Pancreas (tissue), 10 donors: Measurements from ENCODE around the gene MAPKAP1. TPM values are rescaled to one million over a fixed set of nuclear protein-coding genes. Genes with fewer than 3 reads are reported as not detected.

Experiments used
- ATAC-seq, 4 donors: fragments of 200-7000 bp; cut with Tn5 transposase; one replicate each; pipeline versions ENCODE4 v1.8.0 to v1.9.1; 2020; ENCODE audit warnings: mild to moderate bottlenecking in 4 of 4, moderate library complexity in 4 of 4
- DNase-seq, 6 donors: peaks; one replicate each; pipeline ENCODE4 v3.0.0-alpha.2; 2020
- FAIRE-seq: peaks from 2 replicates; lab custom pipeline; 2012; peaks lifted over from hg19 to GRCh38; lab: Jason Lieb, UNC
- H3K27ac ChIP-seq, 4 donors: fragments of 200-600 bp; sonication (generic); 1 replicate in 3 of 4; 2 replicates in 1 of 4; pipeline versions ENCODE4 v1.5.0 to v1.8.0; 2020
- H3K27me3 ChIP-seq, 4 donors: fragments of 200-600 bp; one replicate each; pipeline ENCODE4 v1.8.0; 2021
- H3K36me3 ChIP-seq, 3 donors: fragments of 200-600 bp; sonication (generic) in 1 of 3; one replicate each; pipeline versions ENCODE4 v1.5.0 to v1.8.0; 2020 to 2021
- H3K4me1 ChIP-seq, 3 donors: fragments of 200-600 bp; one replicate each; pipeline ENCODE4 v1.8.0; 2021
- H3K4me3 ChIP-seq, 4 donors: fragments of 200-600 bp; sonication (generic) in 2 of 4; one replicate each; pipeline versions ENCODE4 v1.5.0 to v1.8.0; 2020 to 2021
- H3K9me3 ChIP-seq, 4 donors: fragments of 200-600 bp; one replicate each; pipeline ENCODE4 v1.8.0; 2021
- WGBS, 2 donors: extraction: QIAGEN DNeasy Blood & Tissue Kit; methylation state at CpG; one replicate each; pipeline ENCODE4 v1.1.7; 2013; 5-methylcytosine and 5-hydroxymethylcytosine counted together
- intact Hi-C, 3 donors: fragments of 100-400 bp; cut with DNase I; formaldehyde crosslinking; loops; one replicate each; pipeline versions ENCODE4 v1.11.1 to v1.14.2; 2022
- polyA plus RNA-seq, 2 donors: library from polyadenylated mRNA; stranded (reverse); fragments of 200-250 nt; gene quantifications; one replicate each; pipeline ENCODE4 v1.2.3, GENCODE V29; 2013
- total RNA-seq, 6 donors: library from RNA; stranded (reverse); fragmentation: NEBNext Ultra II Directional in 4 of 6; extraction: Animal tissue kit (Norgen Biotek cat#: 25700) in 4 of 6; gene quantifications; one replicate each; pipeline versions ENCODE4 v1.2.1 to v1.2.4, GENCODE V29; 2021 to 2023
- TF ChIP-seq, protein P1 (sequence below), 4 donors: fragments of 200-600 bp; sonication (generic) in 3 of 4; IDR thresholded peaks; one replicate each; pipeline versions ENCODE4 v1.5.0 to v1.8.0; 2021; ENCODE audit warnings: antibody characterized with exemption in 4 of 4
- donor health status: healthy with polysubstance abuse.
- donor health status: DM: no; HTN: no; CAD: no; lungs with moderate emphysema.
- donor health status: DM: no; HTN: no; CAD: no.
- donor health status: control.
- donor health status: control.
- donor health status: Bipolar disorder and iron deficiency.
- donor health status: DM: yes; HTN: yes; CAD: no.
- donor health status: DM: no; HTN: no; CAD: no.
- donor health status: DM: no; HTN: no; CAD: no.
- donor health status: DM: yes; HTN: yes; CAD: no.

MAPKAP1 gene
- total and polyA plus RNA-seq, 8 donors: 18.7 to 42.0 (median 30.4) TPM

DNA sequence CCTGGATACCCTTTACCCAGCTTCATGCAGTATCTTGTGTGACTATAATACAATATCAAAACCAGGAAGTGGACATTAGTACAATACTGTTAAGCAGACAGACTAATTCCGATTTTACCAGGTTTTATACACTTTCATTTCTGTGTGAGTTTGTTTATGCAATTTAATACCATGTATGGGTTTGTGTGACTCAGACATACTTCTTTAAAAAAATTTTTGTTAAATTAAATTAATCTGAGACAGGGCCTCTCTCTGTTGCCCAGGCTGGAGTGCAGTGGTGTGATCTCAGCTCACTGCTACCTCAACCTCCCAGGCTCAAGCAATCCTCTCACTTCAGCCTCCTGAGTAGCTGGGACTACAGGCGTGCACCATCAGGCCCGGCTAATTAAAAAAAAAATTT is 288.6 kb downstream of the MAPKAP1 start:
- intact Hi-C loops: no loop called here
- no peak for FAIRE-seq
- Histone ChIP-seq H3K9me3 (no peaks in the 10 kb centered on the region), H3K36me3 (no peaks in the 10 kb centered on the region), H3K4me3 (no peak overlapping the region), H3K4me1 (no peaks in the 10 kb centered on the region), H3K27ac (no peak overlapping the region), H3K27me3 (no peaks in the 10 kb centered on the region)
- no peak for ATAC-seq
- TF ChIP-seq, protein P1, sequence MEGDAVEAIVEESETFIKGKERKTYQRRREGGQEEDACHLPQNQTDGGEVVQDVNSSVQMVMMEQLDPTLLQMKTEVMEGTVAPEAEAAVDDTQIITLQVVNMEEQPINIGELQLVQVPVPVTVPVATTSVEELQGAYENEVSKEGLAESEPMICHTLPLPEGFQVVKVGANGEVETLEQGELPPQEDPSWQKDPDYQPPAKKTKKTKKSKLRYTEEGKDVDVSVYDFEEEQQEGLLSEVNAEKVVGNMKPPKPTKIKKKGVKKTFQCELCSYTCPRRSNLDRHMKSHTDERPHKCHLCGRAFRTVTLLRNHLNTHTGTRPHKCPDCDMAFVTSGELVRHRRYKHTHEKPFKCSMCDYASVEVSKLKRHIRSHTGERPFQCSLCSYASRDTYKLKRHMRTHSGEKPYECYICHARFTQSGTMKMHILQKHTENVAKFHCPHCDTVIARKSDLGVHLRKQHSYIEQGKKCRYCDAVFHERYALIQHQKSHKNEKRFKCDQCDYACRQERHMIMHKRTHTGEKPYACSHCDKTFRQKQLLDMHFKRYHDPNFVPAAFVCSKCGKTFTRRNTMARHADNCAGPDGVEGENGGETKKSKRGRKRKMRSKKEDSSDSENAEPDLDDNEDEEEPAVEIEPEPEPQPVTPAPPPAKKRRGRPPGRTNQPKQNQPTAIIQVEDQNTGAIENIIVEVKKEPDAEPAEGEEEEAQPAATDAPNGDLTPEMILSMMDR (IDR thresholded peaks at IDR 0.05): no peak
- WGBS, 2 donors: 73 to 88% methylated on average over 3 of the region's 3 CpGs
- no peak for DNase-seq

DNA sequence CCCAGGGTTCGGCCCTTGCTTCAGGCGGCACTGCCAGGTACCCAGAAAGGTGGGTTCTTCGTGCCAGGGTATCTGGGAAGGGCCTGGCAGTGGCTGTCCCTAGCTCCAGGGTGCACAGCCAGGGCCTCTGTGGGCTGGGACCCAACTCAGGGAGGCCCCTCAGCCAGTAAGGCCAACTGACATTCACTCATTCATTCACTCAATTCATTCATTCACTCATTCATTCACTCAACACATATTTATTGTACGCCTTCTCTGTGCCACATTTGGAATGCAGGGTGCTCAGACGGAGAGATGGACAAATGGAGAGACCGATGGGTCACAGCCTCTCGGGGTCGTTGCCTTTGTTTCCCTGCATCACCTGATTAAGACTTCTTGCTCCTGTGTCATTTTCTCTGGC is 290.5 kb downstream of the MAPKAP1 start:
- DNase-seq: no peak
- TF ChIP-seq, protein P1 (IDR thresholded peaks at IDR 0.05): no peak
- Histone ChIP-seq H3K4me3 (no peak overlapping the region), H3K4me1 (no peaks in the 10 kb centered on the region), H3K36me3 (no peaks in the 10 kb centered on the region), H3K27me3 (no peaks in the 10 kb centered on the region), H3K27ac (no peak overlapping the region), H3K9me3 (no peaks in the 10 kb centered on the region)
- intact Hi-C loops: no loop called here
- 87 to 91% methylated on average over 8 of the region's 8 CpGs for WGBS, 2 donors
- FAIRE-seq: no peak
- no peak for ATAC-seq

DNA sequence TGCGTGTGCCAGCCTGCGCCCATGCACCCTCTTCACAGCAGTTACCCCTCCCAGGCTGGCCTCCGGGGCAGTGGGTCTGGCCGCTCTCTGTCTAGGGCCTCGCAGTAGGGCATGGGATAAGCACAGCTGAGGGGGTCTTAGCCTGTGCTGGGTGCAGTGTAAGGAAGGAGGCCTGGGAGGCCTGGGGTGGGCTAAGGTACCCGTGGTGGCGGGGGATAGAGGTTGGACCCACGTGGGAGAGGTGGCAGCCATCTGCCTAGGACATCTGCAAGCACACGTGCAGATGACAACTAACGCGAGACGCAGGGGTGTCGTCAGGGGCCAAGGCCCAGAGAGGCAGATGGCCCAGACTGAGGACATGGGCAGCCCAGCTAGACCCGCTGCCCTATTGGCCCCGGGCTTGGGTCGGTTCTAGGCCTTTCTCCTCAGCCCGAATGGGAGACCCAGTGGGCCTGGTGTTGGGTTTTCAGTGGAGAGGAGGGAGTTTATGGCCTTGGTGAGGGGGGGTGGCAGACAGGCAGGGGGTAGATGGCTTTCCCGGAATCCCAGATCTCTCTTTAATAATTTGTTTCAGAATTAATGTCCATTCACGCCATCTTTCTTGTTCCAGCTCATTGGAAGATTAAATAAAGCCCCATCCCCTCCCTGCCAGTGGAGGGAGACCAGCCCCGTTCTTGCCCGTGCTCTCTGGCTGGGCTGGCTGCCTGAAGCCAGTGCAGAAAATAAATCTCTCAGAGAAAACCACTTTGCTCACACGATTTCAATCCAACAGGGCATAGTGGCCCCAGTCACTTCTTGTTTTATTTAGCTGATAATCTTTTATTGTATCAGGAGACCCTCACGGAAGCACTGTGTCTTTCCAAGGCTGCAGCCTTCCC is 291.2 kb downstream of the MAPKAP1 start:
- Histone ChIP-seq H3K4me1 (no peaks in the 10 kb centered on the region), H3K9me3 (no peaks in the 10 kb centered on the region), H3K4me3 (no peak overlapping the region), H3K27me3 (no peaks in the 10 kb centered on the region), H3K36me3 (no peaks in the 10 kb centered on the region), H3K27ac (no peak overlapping the region)
- intact Hi-C loops: no loop called here
- TF ChIP-seq, protein P1 (IDR thresholded peaks at IDR 0.05): no peak
- ATAC-seq (no peak), FAIRE-seq (no peak), DNase-seq (peak in 1 of 6 donors; percentile 51)
- WGBS, 2 donors: 88 to 91% methylated on average over 23 of the region's 23 CpGs

DNA sequence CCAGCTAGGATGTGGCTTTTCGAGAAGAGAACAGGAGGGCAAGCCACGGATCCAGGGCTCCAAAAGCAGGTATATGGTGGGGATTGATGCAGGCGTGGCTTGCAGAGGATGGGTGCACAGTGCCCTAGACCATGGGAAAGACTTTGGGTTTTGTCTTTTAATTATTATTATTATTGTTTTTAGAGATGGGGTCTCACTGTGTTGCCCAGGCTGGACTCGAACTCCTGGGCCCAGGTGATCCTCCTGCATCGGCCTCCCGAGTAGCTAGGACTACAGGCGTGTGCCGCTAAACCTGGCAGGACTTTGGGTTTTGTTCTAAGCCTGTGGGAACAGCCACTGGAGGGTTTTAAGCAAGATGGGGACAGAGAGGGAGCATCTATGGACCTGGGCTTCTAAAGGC is 293.4 kb downstream of the MAPKAP1 start:
- 85 to 86% methylated on average over 8 of the region's 8 CpGs for WGBS, 2 donors
- ATAC-seq (no peak), DNase-seq (no peak), FAIRE-seq (no peak)
- Histone ChIP-seq H3K4me3 (no peak overlapping the region), H3K36me3 (no peaks in the 10 kb centered on the region), H3K4me1 (no peaks in the 10 kb centered on the region), H3K9me3 (no peaks in the 10 kb centered on the region), H3K27ac (no peak overlapping the region), H3K27me3 (no peaks in the 10 kb centered on the region)
- intact Hi-C loops: loop anchor here in 2 of 3 donors (5.0 kb wide), 1 partner anchor 814 kb away; no protein-coding TSS in a partner anchor
- TF ChIP-seq, protein P1 (IDR thresholded peaks at IDR 0.05): no peak

DNA sequence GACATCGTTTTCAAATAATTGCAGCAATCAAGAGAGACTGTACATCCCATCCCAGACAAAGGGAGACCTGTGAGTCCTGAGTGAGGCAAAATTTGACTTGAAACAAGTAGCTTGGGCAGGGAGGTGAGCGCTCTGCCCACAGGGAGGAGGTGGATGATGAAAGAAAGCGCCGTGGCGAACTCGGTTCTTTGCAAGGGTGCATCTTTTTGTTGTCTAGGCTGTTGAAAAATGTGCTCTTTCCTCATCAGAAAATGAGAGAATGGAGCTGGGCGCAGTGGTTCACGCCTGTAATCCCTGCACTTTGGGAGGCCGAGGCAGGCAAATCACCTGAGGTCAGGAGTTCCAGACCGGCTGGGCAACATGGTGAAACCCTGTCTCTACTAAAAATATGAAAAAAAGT is 294.8 kb downstream of the MAPKAP1 start:
- TF ChIP-seq, protein P1 (IDR thresholded peaks at IDR 0.05): no peak
- ATAC-seq: no peak
- no peak for FAIRE-seq
- H3K4me1 ChIP-seq: peaks cover 0 to 3% (median 0%) of the 10 kb centered on the region in 3 donors
- no peaks in the 10 kb centered on the region for H3K36me3 ChIP-seq
- intact Hi-C loops: loop anchor here in 2 of 3 donors (5.0 kb wide), 1 partner anchor 815 kb away; no protein-coding TSS in a partner anchor
- 72 to 79% methylated on average over 10 of the region's 10 CpGs for WGBS, 2 donors
- DNase-seq: no peak
- H3K27me3 ChIP-seq: no peaks in the 10 kb centered on the region
- H3K9me3 ChIP-seq: no peaks in the 10 kb centered on the region
- H3K4me3 ChIP-seq: no peak overlapping the region
- H3K27ac ChIP-seq: no peak overlapping the region
